Neural cell (in vitro differentiated cells): ENCODE measurements around the gene DYNLL1. TPM values are rescaled to one million over a fixed set of nuclear protein-coding genes. Genes with fewer than 3 reads are reported as not detected.
A peak's percentile ranks its signal among the peaks of the same experiment; 100 is the strongest.

Experiments
- H2AFZ ChIP-seq: fragments of 200-600, 300-800 bp; sonication (generic), shearing (Covaris generic); 2 replicates; pipeline ENCODE4 v1.6.0; 2014; ENCODE audit warnings: low read depth, mild to moderate bottlenecking, antibody characterized with exemption, low read length, moderate library complexity
- H3F3A ChIP-seq: fragments of 200-600 bp; shearing (Covaris generic); 2 replicates; pipeline ENCODE4 v1.6.1; 2016; ENCODE audit warnings: mild to moderate bottlenecking, moderate library complexity, mixed read lengths, antibody characterized with exemption, low read length; ENCODE audit not compliant: insufficient read depth, poor library complexity, severe bottlenecking
- H3K27ac ChIP-seq: fragments of 200-600, 300-800 bp; sonication (generic), shearing (Covaris generic); 2 replicates; pipeline ENCODE4 v1.5.1; 2014; ENCODE audit warnings: mild to moderate bottlenecking, low read length, moderate library complexity
- H3K27me3 ChIP-seq: fragments of 300-800, 200-600 bp; sonication (generic), shearing (Covaris generic); 2 replicates; pipeline ENCODE4 v1.6.0; 2014; ENCODE audit warnings: mild to moderate bottlenecking, low read depth, low read length, moderate library complexity; ENCODE audit not compliant: insufficient read depth
- H3K36me3 ChIP-seq: fragments of 300-800, 200-600 bp; sonication (generic), shearing (Covaris generic); 2 replicates; pipeline ENCODE4 v1.5.1; 2014; ENCODE audit warnings: mild to moderate bottlenecking, antibody characterized with exemption, low read length, moderate library complexity; ENCODE audit not compliant: insufficient read depth
- H3K4me2 ChIP-seq: fragments of 300-800, 200-600 bp; sonication (generic), shearing (Covaris generic); 2 replicates; pipeline ENCODE4 v1.6.0; 2014; ENCODE audit warnings: mild to moderate bottlenecking, low read length
- H3K4me3 ChIP-seq: fragments of 300-800, 200-600 bp; sonication (generic), shearing (Covaris generic); 2 replicates; pipeline ENCODE4 v1.5.1; 2014; ENCODE audit warnings: mild to moderate bottlenecking, low read length, moderate library complexity
- H3K79me2 ChIP-seq: fragments of 200-600 bp; shearing (Covaris generic); replicated peaks from 2 replicates; pipeline ENCODE4 v1.6.0; 2014; ENCODE audit warnings: mild to moderate bottlenecking, low read length, moderate library complexity; ENCODE audit not compliant: insufficient read depth
- H3K9ac ChIP-seq: fragments of 300-800, 200-600 bp; sonication (generic), shearing (Covaris generic); 2 replicates; pipeline ENCODE4 v1.6.1; 2016; ENCODE audit warnings: mild to moderate bottlenecking, low read length, mixed read lengths
- H3K9me2 ChIP-seq: fragments of 200-600 bp; shearing (Covaris generic); 2 replicates; pipeline ENCODE4 v1.6.1; 2016; ENCODE audit warnings: mild to moderate bottlenecking, low read length, mixed read lengths; ENCODE audit not compliant: insufficient read depth
- H3K9me3 ChIP-seq: fragments of 200-600, 300-800 bp; sonication (generic), shearing (Covaris generic); 2 replicates; pipeline ENCODE4 v1.6.1; 2016; ENCODE audit warnings: mild to moderate bottlenecking, mixed run types, low read length, moderate library complexity, mixed read lengths
- H4K20me1 ChIP-seq: fragments of 200-600 bp; shearing (Covaris generic); 2 replicates; pipeline ENCODE4 v1.6.1; 2016; ENCODE audit warnings: mild to moderate bottlenecking, mixed run types; ENCODE audit not compliant: insufficient read depth
- CTCF ChIP-seq: fragments of 450-650 bp; IDR thresholded peaks from 2 replicates; pipeline ENCODE4 v1.5.1; 2014; ENCODE audit warnings: antibody characterized with exemption, mild to moderate bottlenecking, moderate library complexity; ENCODE audit not compliant: poor library complexity, severe bottlenecking
- EP300 ChIP-seq: fragments of 450-650 bp; conservative IDR thresholded peaks from 2 replicates; pipeline ENCODE4 v1.6.1; 2014; ENCODE audit warnings: antibody characterized with exemption, mild to moderate bottlenecking, moderate library complexity; ENCODE audit not compliant: poor library complexity, severe bottlenecking
- EZH2 ChIP-seq: fragments of 200-600, 300-800 bp; shearing (Covaris generic), sonication (generic); IDR thresholded peaks from 2 replicates; pipeline ENCODE4 v1.6.1; 2014; ENCODE audit warnings: antibody characterized with exemption, low read length, borderline replicate concordance, mild to moderate bottlenecking; ENCODE audit not compliant: insufficient read depth, poor library complexity, severe bottlenecking
- MXI1 ChIP-seq: fragments of 450-650 bp; conservative IDR thresholded peaks from 2 replicates; pipeline ENCODE4 v1.6.1; 2014; ENCODE audit warnings: antibody characterized with exemption, mild to moderate bottlenecking; ENCODE audit not compliant: poor library complexity, severe bottlenecking
- POLR2AphosphoS5 ChIP-seq: IDR thresholded peaks from 2 replicates; pipeline ENCODE4 v1.6.1; 2012
- RAD21 ChIP-seq: fragments of 450-650 bp; conservative IDR thresholded peaks from 2 replicates; pipeline ENCODE4 v1.6.1; 2014; ENCODE audit warnings: antibody characterized with exemption, mild to moderate bottlenecking, moderate library complexity
- SMC3 ChIP-seq: fragments of 450-650 bp; conservative IDR thresholded peaks from 2 replicates; pipeline ENCODE4 v1.6.1; 2014; ENCODE audit warnings: antibody characterized with exemption, mild to moderate bottlenecking, moderate library complexity; ENCODE audit not compliant: poor library complexity
- TAF1 ChIP-seq: IDR thresholded peaks from 2 replicates; pipeline ENCODE4 v1.6.1; 2012; ENCODE audit warnings: low read depth
- polyA plus RNA-seq: library from polyadenylated mRNA; depleted of rRNA; stranded (reverse); fragments of >200 nt; gene quantifications from 2 replicates; pipeline ENCODE4 v1.2.3, GENCODE V29; 2014
- TF ChIP-seq, protein P1 (sequence below): IDR thresholded peaks from 2 replicates; pipeline ENCODE4 v1.6.1; 2012; ENCODE audit warnings: borderline replicate concordance

DYNLL1 gene
- polyA plus RNA-seq, 1 donor from 2014 or later: 466 TPM

GRCh38 chr12:120455302-120455701 is 40.6 kb upstream of the DYNLL1 start:
- H3K9me3 ChIP-seq: no peaks in the 10 kb centered on the region
- H3K79me2 ChIP-seq: peaks cover 4% of the 10 kb centered on the region
- no peaks in the 10 kb centered on the region for H3K9me2 ChIP-seq
- H4K20me1 ChIP-seq: no peaks in the 10 kb centered on the region
- H3K27me3 ChIP-seq: no peaks in the 10 kb centered on the region
- no peak overlapping the region for H2AFZ ChIP-seq
- no peak overlapping the region for H3K4me3 ChIP-seq
- H3K27ac ChIP-seq: no peak overlapping the region
- no peak for TF ChIP-seq TAF1
- H3K4me2 ChIP-seq: no peak overlapping the region
- H3K36me3 ChIP-seq: no peaks in the 10 kb centered on the region
- H3F3A ChIP-seq: no peaks in the 10 kb centered on the region
- no peak overlapping the region for H3K9ac ChIP-seq

DNA sequence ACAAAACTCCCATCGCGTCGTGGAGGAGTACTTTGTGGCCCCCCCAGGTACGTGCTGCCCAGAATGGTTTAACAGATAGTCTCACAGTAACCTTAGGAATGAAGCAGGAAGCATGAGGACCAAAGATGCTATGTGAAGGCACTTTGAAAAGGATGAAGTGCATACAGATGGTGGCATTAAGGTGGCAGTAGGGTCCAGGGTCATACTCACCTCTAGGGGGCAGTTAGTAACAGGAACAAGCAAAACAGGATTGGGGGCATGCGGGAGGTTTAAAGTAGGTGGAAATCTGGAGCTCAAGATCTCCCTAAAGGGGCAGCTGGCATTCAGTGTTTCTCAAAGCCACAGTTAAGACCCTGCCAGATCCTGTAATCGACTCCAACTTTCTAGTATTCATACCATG is 38.8 kb upstream of the DYNLL1 start:
- Histone ChIP-seq H3K27ac (no peak overlapping the region), H3K27me3 (no peaks in the 10 kb centered on the region), H3K79me2 (no peaks in the 10 kb centered on the region), H3K9me3 (no peaks in the 10 kb centered on the region), H3K4me3 (no peak overlapping the region), H3K4me2 (no peak overlapping the region), H3K36me3 (no peaks in the 10 kb centered on the region), H3F3A (no peaks in the 10 kb centered on the region), H4K20me1 (no peaks in the 10 kb centered on the region), H2AFZ (no peak overlapping the region), H3K9me2 (no peaks in the 10 kb centered on the region), H3K9ac (no peak overlapping the region)
- TF ChIP-seq CTCF: peak; percentile 32
- TF ChIP-seq RAD21: no peak

DNA sequence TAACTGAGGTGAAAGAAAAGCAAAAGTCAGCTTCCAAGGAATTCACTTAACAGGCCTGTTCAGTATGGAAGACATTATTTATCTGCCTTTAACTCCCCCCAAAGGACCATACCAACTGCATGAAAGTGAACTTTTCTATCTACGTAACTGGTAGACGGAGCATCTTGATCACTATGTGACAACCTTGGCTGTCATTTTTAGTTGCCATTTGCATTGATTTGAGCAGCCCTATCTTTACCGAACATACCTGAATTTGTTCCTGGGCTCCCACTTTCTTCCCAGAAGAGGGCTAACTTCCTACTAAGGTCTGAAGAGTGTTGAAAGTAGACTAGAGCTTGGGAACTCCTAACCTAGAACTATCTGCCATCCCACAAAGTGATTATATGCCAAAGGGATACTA is 35.8 kb upstream of the DYNLL1 start:
- H3K9me2 ChIP-seq: no peaks in the 10 kb centered on the region
- TF ChIP-seq TAF1: no peak
- no peak for TF ChIP-seq SMC3

GRCh38 chr12:120462099-120462640 is 33.7 kb upstream of the DYNLL1 start:
- Histone ChIP-seq H3K4me2 (no peak overlapping the region), H3K27me3 (no peaks in the 10 kb centered on the region), H3K4me3 (no peak overlapping the region), H3K79me2 (peaks cover 29% of the 10 kb centered on the region), H3K36me3 (peaks cover 25% of the 10 kb centered on the region), H4K20me1 (peaks cover 5% of the 10 kb centered on the region), H2AFZ (no peak overlapping the region), H3K9me2 (no peaks in the 10 kb centered on the region), H3F3A (no peaks in the 10 kb centered on the region), H3K9me3 (no peaks in the 10 kb centered on the region), H3K9ac (no peak overlapping the region), H3K27ac (no peak overlapping the region)
- TF ChIP-seq EP300: no peak
- TF ChIP-seq TAF1: no peak
- TF ChIP-seq EZH2: no peak
- TF ChIP-seq SMC3: no peak
- no peak for TF ChIP-seq MXI1
- TF ChIP-seq, protein P1, sequence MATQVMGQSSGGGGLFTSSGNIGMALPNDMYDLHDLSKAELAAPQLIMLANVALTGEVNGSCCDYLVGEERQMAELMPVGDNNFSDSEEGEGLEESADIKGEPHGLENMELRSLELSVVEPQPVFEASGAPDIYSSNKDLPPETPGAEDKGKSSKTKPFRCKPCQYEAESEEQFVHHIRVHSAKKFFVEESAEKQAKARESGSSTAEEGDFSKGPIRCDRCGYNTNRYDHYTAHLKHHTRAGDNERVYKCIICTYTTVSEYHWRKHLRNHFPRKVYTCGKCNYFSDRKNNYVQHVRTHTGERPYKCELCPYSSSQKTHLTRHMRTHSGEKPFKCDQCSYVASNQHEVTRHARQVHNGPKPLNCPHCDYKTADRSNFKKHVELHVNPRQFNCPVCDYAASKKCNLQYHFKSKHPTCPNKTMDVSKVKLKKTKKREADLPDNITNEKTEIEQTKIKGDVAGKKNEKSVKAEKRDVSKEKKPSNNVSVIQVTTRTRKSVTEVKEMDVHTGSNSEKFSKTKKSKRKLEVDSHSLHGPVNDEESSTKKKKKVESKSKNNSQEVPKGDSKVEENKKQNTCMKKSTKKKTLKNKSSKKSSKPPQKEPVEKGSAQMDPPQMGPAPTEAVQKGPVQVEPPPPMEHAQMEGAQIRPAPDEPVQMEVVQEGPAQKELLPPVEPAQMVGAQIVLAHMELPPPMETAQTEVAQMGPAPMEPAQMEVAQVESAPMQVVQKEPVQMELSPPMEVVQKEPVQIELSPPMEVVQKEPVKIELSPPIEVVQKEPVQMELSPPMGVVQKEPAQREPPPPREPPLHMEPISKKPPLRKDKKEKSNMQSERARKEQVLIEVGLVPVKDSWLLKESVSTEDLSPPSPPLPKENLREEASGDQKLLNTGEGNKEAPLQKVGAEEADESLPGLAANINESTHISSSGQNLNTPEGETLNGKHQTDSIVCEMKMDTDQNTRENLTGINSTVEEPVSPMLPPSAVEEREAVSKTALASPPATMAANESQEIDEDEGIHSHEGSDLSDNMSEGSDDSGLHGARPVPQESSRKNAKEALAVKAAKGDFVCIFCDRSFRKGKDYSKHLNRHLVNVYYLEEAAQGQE: no peak
- TF ChIP-seq RAD21: no peak
- no peak for TF ChIP-seq POLR2AphosphoS5
- TF ChIP-seq CTCF: no peak

More for the DNA sequence above, 35.8 kb upstream of the DYNLL1 start:
- Histone ChIP-seq H3K4me3 (no peak overlapping the region), H3F3A (no peaks in the 10 kb centered on the region), H3K4me2 (no peak overlapping the region), H3K27me3 (no peaks in the 10 kb centered on the region), H3K79me2 (peaks cover 9% of the 10 kb centered on the region), H3K36me3 (peaks cover 19% of the 10 kb centered on the region), H2AFZ (no peak overlapping the region), H3K9ac (no peak overlapping the region), H3K27ac (no peak overlapping the region), H3K9me3 (no peaks in the 10 kb centered on the region), H4K20me1 (no peaks in the 10 kb centered on the region)
